Measurements from ENCODE around the gene UBA1.

The UBA1 gene

GRCh38 chrX:47240619-47241018 is 47.0 kb downstream of the UBA1 start:
- no peaks in the 10 kb centered on the region for H3K9me3 ChIP-seq (ENCODE audit: control insufficient read depth, insufficient read depth, low read length)
- H3K27ac ChIP-seq (ENCODE audit: low read length): no peak overlapping the region
- no peak overlapping the region for H3K4me3 ChIP-seq (ENCODE audit: low read length)
- H3K4me1 ChIP-seq (ENCODE audit: control insufficient read depth, insufficient read depth, low read length): no peaks in the 10 kb centered on the region
- H3K27me3 ChIP-seq (ENCODE audit: control insufficient read depth, insufficient read depth, low read length): no peaks in the 10 kb centered on the region
- DNase-seq (ENCODE audit: low read depth, low spot score): no peak
- peaks cover 31% of the 10 kb centered on the region; the same call in 1 of the 2 replicates for H3K36me3 ChIP-seq (ENCODE audit: control insufficient read depth, insufficient read depth, low read length)
- WGBS (ENCODE audit: insufficient coverage, insufficient read length): no CpG with 5 or more reads among the region's 7 CpGs

GRCh38 chrX:47241201-47242011 is 47.8 kb downstream of the UBA1 start:
- Histone ChIP-seq H3K27me3 (ENCODE audit: control insufficient read depth, insufficient read depth, low read length) (no peaks in the 10 kb centered on the region), H3K4me3 (ENCODE audit: low read length) (no peak overlapping the region), H3K27ac (ENCODE audit: low read length) (no peak overlapping the region), H3K4me1 (ENCODE audit: control insufficient read depth, insufficient read depth, low read length) (no peaks in the 10 kb centered on the region), H3K9me3 (ENCODE audit: control insufficient read depth, insufficient read depth, low read length) (no peaks in the 10 kb centered on the region), H3K36me3 (ENCODE audit: control insufficient read depth, insufficient read depth, low read length) (peaks cover 31% of the 10 kb centered on the region; the same call in 1 of the 2 replicates)
- WGBS (ENCODE audit: insufficient coverage, insufficient read length): no CpG with 5 or more reads among the region's 18 CpGs
- DNase-seq (ENCODE audit: low read depth, low spot score): no peak

GRCh38 chrX:47242321-47242720 is 48.7 kb downstream of the UBA1 start:
- WGBS (ENCODE audit: insufficient coverage, insufficient read length): no CpG with 5 or more reads among the region's 10 CpGs
- Histone ChIP-seq H3K36me3 (ENCODE audit: control insufficient read depth, insufficient read depth, low read length) (peaks cover 31% of the 10 kb centered on the region; the same call in 1 of the 2 replicates), H3K4me3 (ENCODE audit: low read length) (no peak overlapping the region), H3K27ac (ENCODE audit: low read length) (no peak overlapping the region), H3K9me3 (ENCODE audit: control insufficient read depth, insufficient read depth, low read length) (no peaks in the 10 kb centered on the region), H3K4me1 (ENCODE audit: control insufficient read depth, insufficient read depth, low read length) (no peaks in the 10 kb centered on the region), H3K27me3 (ENCODE audit: control insufficient read depth, insufficient read depth, low read length) (no peaks in the 10 kb centered on the region)
- DNase-seq (ENCODE audit: low read depth, low spot score): no peak

GRCh38 chrX:47243351-47243750 is 49.7 kb downstream of the UBA1 start:
- H3K27me3 ChIP-seq (ENCODE audit: control insufficient read depth, insufficient read depth, low read length): no peaks in the 10 kb centered on the region
- peaks cover 31% of the 10 kb centered on the region; the same call in 1 of the 2 replicates for H3K36me3 ChIP-seq (ENCODE audit: control insufficient read depth, insufficient read depth, low read length)
- H3K4me3 ChIP-seq (ENCODE audit: low read length): no peak overlapping the region
- H3K27ac ChIP-seq (ENCODE audit: low read length): no peak overlapping the region
- no CpG with 5 or more reads among the region's 14 CpGs for WGBS (ENCODE audit: insufficient coverage, insufficient read length)
- no peaks in the 10 kb centered on the region for H3K4me1 ChIP-seq (ENCODE audit: control insufficient read depth, insufficient read depth, low read length)
- no peaks in the 10 kb centered on the region for H3K9me3 ChIP-seq (ENCODE audit: control insufficient read depth, insufficient read depth, low read length)
- DNase-seq (ENCODE audit: low read depth, low spot score): no peak

GRCh38 chrX:47244676-47245075 is 51.0 kb downstream of the UBA1 start:
- Histone ChIP-seq H3K27me3 (ENCODE audit: control insufficient read depth, insufficient read depth, low read length) (no peaks in the 10 kb centered on the region), H3K4me1 (ENCODE audit: control insufficient read depth, insufficient read depth, low read length) (no peaks in the 10 kb centered on the region), H3K4me3 (ENCODE audit: low read length) (no peak overlapping the region), H3K36me3 (ENCODE audit: control insufficient read depth, insufficient read depth, low read length) (peaks cover 31% of the 10 kb centered on the region; the same call in 1 of the 2 replicates), H3K9me3 (ENCODE audit: control insufficient read depth, insufficient read depth, low read length) (no peaks in the 10 kb centered on the region), H3K27ac (ENCODE audit: low read length) (no peak overlapping the region)
- DNase-seq (ENCODE audit: low read depth, low spot score): no peak
- WGBS (ENCODE audit: insufficient coverage, insufficient read length): no CpG with 5 or more reads among the region's 16 CpGs

- H3K9me3 ChIP-seq (ENCODE audit: control insufficient read depth, insufficient read depth, low read length): no peaks in the 10 kb centered on the region
- no peak for DNase-seq (ENCODE audit: low read depth, low spot score)
- no CpG with 5 or more reads among the region's 10 CpGs for WGBS (ENCODE audit: insufficient coverage, insufficient read length)
- no peaks in the 10 kb centered on the region for H3K27me3 ChIP-seq (ENCODE audit: control insufficient read depth, insufficient read depth, low read length)
- H3K27ac ChIP-seq (ENCODE audit: low read length): no peak overlapping the region
- peaks cover 26% of the 10 kb centered on the region; the same call in 1 of the 2 replicates for H3K36me3 ChIP-seq (ENCODE audit: control insufficient read depth, insufficient read depth, low read length)
- H3K4me1 ChIP-seq (ENCODE audit: control insufficient read depth, insufficient read depth, low read length): no peaks in the 10 kb centered on the region
- H3K4me3 ChIP-seq (ENCODE audit: low read length): no peak overlapping the region
Measured at GRCh38 chrX:47245156-47245555, 51.5 kb downstream of the UBA1 start.

- DNase-seq (ENCODE audit: low read depth, low spot score): no peak
- no CpG with 5 or more reads among the region's 23 CpGs for WGBS (ENCODE audit: insufficient coverage, insufficient read length)
- H3K27ac ChIP-seq (ENCODE audit: low read length): no peak overlapping the region
- H3K27me3 ChIP-seq (ENCODE audit: control insufficient read depth, insufficient read depth, low read length): no peaks in the 10 kb centered on the region
- peaks cover 14% of the 10 kb centered on the region; the same call in 1 of the 2 replicates for H3K36me3 ChIP-seq (ENCODE audit: control insufficient read depth, insufficient read depth, low read length)
- H3K4me1 ChIP-seq (ENCODE audit: control insufficient read depth, insufficient read depth, low read length): no peaks in the 10 kb centered on the region
- no peak overlapping the region for H3K4me3 ChIP-seq (ENCODE audit: low read length)
- no peaks in the 10 kb centered on the region for H3K9me3 ChIP-seq (ENCODE audit: control insufficient read depth, insufficient read depth, low read length)
Measured at GRCh38 chrX:47247206-47247998, 53.8 kb downstream of the UBA1 start.

GRCh38 chrX:47247999-47248320 is 54.3 kb downstream of the UBA1 start:
- H3K4me3 ChIP-seq (ENCODE audit: low read length): no peak overlapping the region
- H3K36me3 ChIP-seq (ENCODE audit: control insufficient read depth, insufficient read depth, low read length): peaks cover 13% of the 10 kb centered on the region; the same call in 1 of the 2 replicates
- H3K4me1 ChIP-seq (ENCODE audit: control insufficient read depth, insufficient read depth, low read length): no peaks in the 10 kb centered on the region
- no peaks in the 10 kb centered on the region for H3K27me3 ChIP-seq (ENCODE audit: control insufficient read depth, insufficient read depth, low read length)
- no peaks in the 10 kb centered on the region for H3K9me3 ChIP-seq (ENCODE audit: control insufficient read depth, insufficient read depth, low read length)
- DNase-seq (ENCODE audit: low read depth, low spot score): no peak
- WGBS (ENCODE audit: insufficient coverage, insufficient read length): no CpG with 5 or more reads among the region's 13 CpGs
- no peak overlapping the region for H3K27ac ChIP-seq (ENCODE audit: low read length)

- no peak overlapping the region for H3K27ac ChIP-seq (ENCODE audit: low read length)
- no peaks in the 10 kb centered on the region for H3K4me1 ChIP-seq (ENCODE audit: control insufficient read depth, insufficient read depth, low read length)
- no peaks in the 10 kb centered on the region for H3K9me3 ChIP-seq (ENCODE audit: control insufficient read depth, insufficient read depth, low read length)
- no peaks in the 10 kb centered on the region for H3K27me3 ChIP-seq (ENCODE audit: control insufficient read depth, insufficient read depth, low read length)
- H3K4me3 ChIP-seq (ENCODE audit: low read length): no peak overlapping the region
- peaks cover 11% of the 10 kb centered on the region; the same call in 1 of the 2 replicates for H3K36me3 ChIP-seq (ENCODE audit: control insufficient read depth, insufficient read depth, low read length)
- DNase-seq (ENCODE audit: low read depth, low spot score): no peak
- no CpG with 5 or more reads among the region's 6 CpGs for WGBS (ENCODE audit: insufficient coverage, insufficient read length)
Measured at GRCh38 chrX:47248576-47248975, 54.9 kb downstream of the UBA1 start.

GRCh38 chrX:47250017-47250347 is 56.4 kb downstream of the UBA1 start:
- H3K36me3 ChIP-seq (ENCODE audit: control insufficient read depth, insufficient read depth, low read length): 0 out of 2 replicates have a peak, but pooled peaks cover 3% of the 10 kb centered on the region
- no CpG with 5 or more reads among the region's 6 CpGs for WGBS (ENCODE audit: insufficient coverage, insufficient read length)
- H3K9me3 ChIP-seq (ENCODE audit: control insufficient read depth, insufficient read depth, low read length): no peaks in the 10 kb centered on the region
- H3K27ac ChIP-seq (ENCODE audit: low read length): no peak overlapping the region
- H3K4me3 ChIP-seq (ENCODE audit: low read length): no peak overlapping the region
- H3K27me3 ChIP-seq (ENCODE audit: control insufficient read depth, insufficient read depth, low read length): no peaks in the 10 kb centered on the region
- H3K4me1 ChIP-seq (ENCODE audit: control insufficient read depth, insufficient read depth, low read length): no peaks in the 10 kb centered on the region
- no peak for DNase-seq (ENCODE audit: low read depth, low spot score)
